Breast epithelium (tissue), 4 donors: ENCODE results near the gene ELAVL4. TPM values are rescaled to one million over a fixed set of nuclear protein-coding genes. Genes with fewer than 3 reads are reported as not detected.
"Not testable (repeated sequence)": the region's sequence is repeated elsewhere in the genome, so short reads cannot be mapped to it uniquely, and the experiment has no call there.

Experiments used
- DNase-seq, 2 donors: peaks; one replicate each; pipeline ENCODE4 v3.0.0-alpha.2; 2019; ENCODE audit warnings: low spot score in 2 of 2
- H3K27ac ChIP-seq, 2 donors: fragments of 200-600 bp; sonication (generic) in 1 of 2; one replicate each; pipeline ENCODE4 v1.5.1; 2016 to 2019; ENCODE audit warnings: mild to moderate bottlenecking in 1 of 2
- H3K27me3 ChIP-seq, 2 donors: fragments of 200-600 bp; sonication (generic) in 1 of 2; one replicate each; pipeline versions ENCODE4 v1.5.1 to v1.6.0; 2017 to 2019; ENCODE audit warnings: control low read depth in 1 of 2, mild to moderate bottlenecking in 1 of 2
- H3K36me3 ChIP-seq: fragments of 200-600 bp; one replicate; pipeline ENCODE4 v1.5.1; 2019
- H3K4me1 ChIP-seq, 2 donors: fragments of 200-600 bp; sonication (generic); one replicate each; pipeline ENCODE4 v1.5.1; 2016 to 2019; ENCODE audit warnings: control low read depth in 1 of 2
- H3K4me3 ChIP-seq, 3 donors: fragments of 200-600 bp; sonication (generic); 1 replicate in 2 of 3; 2 replicates in 1 of 3; pipeline ENCODE4 v1.5.1; 2016 to 2019; ENCODE audit warnings: mild to moderate bottlenecking in 3 of 3, moderate library complexity in 2 of 3
- H3K9me3 ChIP-seq, 2 donors: fragments of 200-600 bp; sonication (generic) in 1 of 2; one replicate each; pipeline ENCODE4 v1.5.1; 2016 to 2019; ENCODE audit warnings: control low read depth in 1 of 2
- POLR2A ChIP-seq: fragments of 450-650 bp; IDR thresholded peaks from one replicate; pipeline ENCODE4 v1.6.1; 2016; ENCODE audit warnings: antibody characterized with exemption, mild to moderate bottlenecking, moderate library complexity
- POLR2AphosphoS5 ChIP-seq, 3 donors: sonication (generic); formaldehyde crosslinking; IDR thresholded peaks; one replicate each; pipeline ENCODE4 v1.6.1; 2017; ENCODE audit warnings: antibody characterized with exemption in 3 of 3
- intact Hi-C: fragments of 100-400 bp; cut with DNase I; formaldehyde crosslinking; loops from one replicate; pipeline ENCODE4 v1.15.1; 2023; ENCODE audit warnings: low total_unique reads
- total RNA-seq, 3 donors: library from RNA; depleted of rRNA; stranded (reverse); fragments of >200 nt; gene quantifications; one replicate each; pipeline ENCODE4 v1.1.0, GENCODE V29; 2016
- TF ChIP-seq, protein P1 (sequence below), 3 donors: fragments of 450-650 bp; IDR thresholded peaks; one replicate each; pipeline ENCODE4 v1.5.1; 2016 to 2017; ENCODE audit warnings: antibody characterized with exemption in 3 of 3, mild to moderate bottlenecking in 3 of 3, moderate library complexity in 3 of 3

ELAVL4 gene
- total RNA-seq, 3 donors from 2014 or later: not detected

GRCh38 chr1:50158421-50158820, 49.7 kb downstream of the ELAVL4 start:
- no peak overlapping the region for H3K27ac ChIP-seq
- TF ChIP-seq POLR2A: no peak
- TF ChIP-seq, protein P1, sequence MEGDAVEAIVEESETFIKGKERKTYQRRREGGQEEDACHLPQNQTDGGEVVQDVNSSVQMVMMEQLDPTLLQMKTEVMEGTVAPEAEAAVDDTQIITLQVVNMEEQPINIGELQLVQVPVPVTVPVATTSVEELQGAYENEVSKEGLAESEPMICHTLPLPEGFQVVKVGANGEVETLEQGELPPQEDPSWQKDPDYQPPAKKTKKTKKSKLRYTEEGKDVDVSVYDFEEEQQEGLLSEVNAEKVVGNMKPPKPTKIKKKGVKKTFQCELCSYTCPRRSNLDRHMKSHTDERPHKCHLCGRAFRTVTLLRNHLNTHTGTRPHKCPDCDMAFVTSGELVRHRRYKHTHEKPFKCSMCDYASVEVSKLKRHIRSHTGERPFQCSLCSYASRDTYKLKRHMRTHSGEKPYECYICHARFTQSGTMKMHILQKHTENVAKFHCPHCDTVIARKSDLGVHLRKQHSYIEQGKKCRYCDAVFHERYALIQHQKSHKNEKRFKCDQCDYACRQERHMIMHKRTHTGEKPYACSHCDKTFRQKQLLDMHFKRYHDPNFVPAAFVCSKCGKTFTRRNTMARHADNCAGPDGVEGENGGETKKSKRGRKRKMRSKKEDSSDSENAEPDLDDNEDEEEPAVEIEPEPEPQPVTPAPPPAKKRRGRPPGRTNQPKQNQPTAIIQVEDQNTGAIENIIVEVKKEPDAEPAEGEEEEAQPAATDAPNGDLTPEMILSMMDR (IDR thresholded peaks at IDR 0.05): no peak
- no peak for TF ChIP-seq POLR2AphosphoS5 (IDR thresholded peaks at IDR 0.05)

DNA sequence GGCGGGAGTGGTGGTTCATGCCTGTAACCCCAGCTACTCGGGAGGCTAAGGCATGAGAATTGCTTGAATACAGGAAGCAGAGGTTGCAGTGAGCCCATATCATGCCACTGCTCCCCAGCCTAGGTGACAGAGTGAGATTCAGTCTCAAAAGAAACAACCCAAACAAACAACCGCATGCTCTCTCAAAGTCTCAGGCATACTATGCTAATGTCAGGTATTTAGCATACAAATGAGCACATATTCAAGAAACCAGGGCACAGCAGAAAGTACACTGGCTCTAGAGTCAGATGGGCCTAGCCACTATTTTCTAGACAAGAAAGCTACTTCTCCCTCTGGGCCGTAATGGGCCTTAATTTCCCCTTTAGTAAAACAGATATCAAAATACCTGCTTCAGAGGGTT, 55.0 kb downstream of the ELAVL4 start:
- no peak for DNase-seq
- TF ChIP-seq POLR2A (no peak), POLR2AphosphoS5 (IDR thresholded peaks at IDR 0.05) (no peak)
- TF ChIP-seq, protein P1 (IDR thresholded peaks at IDR 0.05): no peak
- intact Hi-C loops: no loop called here
- no peaks in the 10 kb centered on the region for H3K9me3 ChIP-seq
- H3K4me1 ChIP-seq: no peaks in the 10 kb centered on the region
- no peaks in the 10 kb centered on the region for H3K27me3 ChIP-seq
- H3K4me3 ChIP-seq: no peak overlapping the region
- no peak overlapping the region for H3K27ac ChIP-seq
- no peaks in the 10 kb centered on the region for H3K36me3 ChIP-seq

More at GRCh38 chr1:50158421-50158820, 49.7 kb downstream of the ELAVL4 start:
- no peak for DNase-seq
- no peaks in the 10 kb centered on the region for H3K36me3 ChIP-seq
- no peaks in the 10 kb centered on the region for H3K9me3 ChIP-seq
- H3K4me3 ChIP-seq: no peak overlapping the region
- H3K27me3 ChIP-seq: no peaks in the 10 kb centered on the region
- intact Hi-C loops: no loop called here
- no peaks in the 10 kb centered on the region for H3K4me1 ChIP-seq

- intact Hi-C loops, DNase-seq: not testable (repeated sequence)
Observed at GRCh38 chr1:50166351-50166750, 57.6 kb downstream of the ELAVL4 start.

GRCh38 chr1:50172299-50172698, 63.6 kb downstream of the ELAVL4 start:
- H3K27ac ChIP-seq: no peak overlapping the region
- peaks cover 0 to 11% of the 10 kb centered on the region in 2 donors for H3K27me3 ChIP-seq
- H3K4me1 ChIP-seq: no peaks in the 10 kb centered on the region
- DNase-seq: no peak
- intact Hi-C loops: no loop called here
- H3K9me3 ChIP-seq: no peaks in the 10 kb centered on the region
- TF ChIP-seq POLR2A (no peak), POLR2AphosphoS5 (IDR thresholded peaks at IDR 0.05) (no peak)
- TF ChIP-seq, protein P1 (IDR thresholded peaks at IDR 0.05): no peak
- H3K36me3 ChIP-seq: no peaks in the 10 kb centered on the region
- no peak overlapping the region for H3K4me3 ChIP-seq

More at GRCh38 chr1:50166351-50166750, 57.6 kb downstream of the ELAVL4 start:
- H3K9me3 ChIP-seq, H3K27me3 ChIP-seq, H3K4me3 ChIP-seq, H3K4me1 ChIP-seq, H3K36me3 ChIP-seq, H3K27ac ChIP-seq: not testable (repeated sequence)

- Histone ChIP-seq H3K4me1 (no peaks in the 10 kb centered on the region), H3K27ac (no peak overlapping the region), H3K4me3 (no peak overlapping the region), H3K36me3 (no peaks in the 10 kb centered on the region), H3K27me3 (peaks cover 0 to 11% of the 10 kb centered on the region in 2 donors), H3K9me3 (no peaks in the 10 kb centered on the region)
- TF ChIP-seq POLR2AphosphoS5 (IDR thresholded peaks at IDR 0.05) (no peak), POLR2A (no peak)
- TF ChIP-seq, protein P1 (IDR thresholded peaks at IDR 0.05): no peak
- no peak for DNase-seq
- intact Hi-C loops: no loop called here
Observed at GRCh38 chr1:50174101-50174500, 65.4 kb downstream of the ELAVL4 start.
